ENCODE measurements around the gene DMRT2. TPM values are rescaled to one million over a fixed set of nuclear protein-coding genes. Genes with fewer than 3 reads are reported as not detected.

The DMRT2 gene
- total RNA-seq, 1 experiment from 2014 or later: not detected

GRCh38 chr9:1047591-1048230 is 2.4 kb upstream of the DMRT2 start:
- Histone ChIP-seq H2BK120ac (ENCODE audit: low read depth, low read length, poor library complexity, severe bottlenecking) (no peak overlapping the region), H3K9ac (ENCODE audit: extremely low read depth, insufficient read length, low read length) (no peak overlapping the region), H3K27ac (ENCODE audit: insufficient read length, low read depth, low read length) (no peak overlapping the region), H3K23me2 (ENCODE audit: insufficient read length, low read depth, low read length, poor library complexity, severe bottlenecking) (peaks cover 1% of the 10 kb centered on the region), H3K4me2 (ENCODE audit: insufficient read depth, insufficient read length, low read length) (peak overlapping the region; percentile 52), H3T11ph (ENCODE audit: low read length) (no peak overlapping the region), H4K8ac (replicated peaks; ENCODE audit: insufficient read length, low read depth, low read length) (no peak overlapping the region), H2BK20ac (ENCODE audit: low read depth, low read length, poor library complexity, severe bottlenecking) (no peak overlapping the region), H4K91ac (ENCODE audit: insufficient read length, low read depth, low read length) (no peak overlapping the region), H2AK5ac (ENCODE audit: insufficient read length, low read length) (no peak overlapping the region), H2BK15ac (ENCODE audit: low read depth, low read length) (no peak overlapping the region), H4K20me1 (ENCODE audit: control insufficient read depth, insufficient read depth, insufficient read length) (no peaks in the 10 kb centered on the region), H2BK5ac (ENCODE audit: insufficient read length, low read length) (no peak overlapping the region), H3K79me2 (ENCODE audit: insufficient read depth, low read length) (no peaks in the 10 kb centered on the region), H3K18ac (ENCODE audit: insufficient read length, low read depth, low read length) (peak overlapping the region; percentile 30), H3K14ac (ENCODE audit: insufficient read depth, low read length) (no peak overlapping the region), H4K5ac (ENCODE audit: insufficient read length, low read depth, low read length) (no peak overlapping the region), H3K4ac (ENCODE audit: low read depth, low read length) (no peak overlapping the region), H2BK12ac (ENCODE audit: insufficient read length, low read depth, low read length) (no peak overlapping the region), H3K4me1 (ENCODE audit: insufficient read depth, low read length) (no peaks in the 10 kb centered on the region), H3K23ac (ENCODE audit: insufficient read length, low read depth, low read length) (no peak overlapping the region), H3K27me3 (ENCODE audit: insufficient read depth, low read length) (peaks cover 80% of the 10 kb centered on the region), H2AFZ (ENCODE audit: low read length) (no peak overlapping the region), H3K79me1 (ENCODE audit: insufficient read depth, low read depth, low read length, poor library complexity, severe bottlenecking) (no peaks in the 10 kb centered on the region), H3K56ac (ENCODE audit: insufficient read length, low read depth, low read length) (no peak overlapping the region), H3K9me3 (ENCODE audit: control insufficient read depth, low read depth, low read length) (no peaks in the 10 kb centered on the region)
- Mint-ChIP-seq H3K27me3 (ENCODE audit: low read depth) (peaks cover 98% of the 10 kb centered on the region), H3K27ac (no peak overlapping the region), H3K36me3 (ENCODE audit: insufficient read depth in 1 of 3, low read depth in 3 of 3) (peaks cover 0 to 3% (median 0%) of the 10 kb centered on the region in 3 experiments; a peak in 2 of 7 replicates), H3K9me3 (peaks cover 9 to 32% of the 10 kb centered on the region in 2 experiments), H3K4me1 (peaks cover 16 to 56% of the 10 kb centered on the region in 2 experiments), H3K4me3 (peak overlapping the region in 1 of 2 experiments; percentile 66; a peak in 3 of 5 replicates)
- no CpG with 5 or more reads among the region's 23 CpGs for WGBS (ENCODE audit: extremely low coverage, insufficient read length, low lambda C conversion rate)
- TF ChIP-seq CTCF (conservative IDR thresholded peaks at IDR 0.05): no peak
- no peak for DNase-seq
